GM19099 (cell line): Measurements from ENCODE around the gene PDE10A.

Experiments used
- POLR2A ChIP-seq: IDR thresholded peaks from 3 replicates; pipeline ENCODE4 v1.6.1; 2011; ENCODE audit warnings: low read depth; ENCODE audit not compliant: insufficient read length; ENCODE audit errors: extremely low read depth

Gene PDE10A

DNA sequence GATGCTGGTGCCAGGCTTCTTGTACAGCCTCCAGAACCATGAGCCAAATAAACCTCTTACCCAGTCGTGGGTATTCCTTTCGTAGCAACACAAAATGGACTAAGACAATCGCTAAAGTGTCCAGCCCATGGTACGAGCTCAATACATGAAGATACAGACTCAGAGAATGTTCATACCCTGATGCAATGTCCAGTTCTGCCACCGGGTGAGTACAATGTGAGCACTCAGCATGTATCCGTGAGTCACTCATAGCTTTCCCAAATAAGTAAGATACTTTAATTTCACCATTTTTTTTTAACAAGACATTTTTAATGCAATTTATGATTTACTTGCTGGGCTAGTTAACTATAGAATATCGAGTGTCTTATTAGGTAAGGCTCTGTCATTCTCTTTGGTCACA lies 26.7 kb upstream of the PDE10A start:
- no peak for TF ChIP-seq POLR2A

GRCh38 chr6:165686596-165687365 lies 23.7 kb upstream of the PDE10A start:
- no peak for TF ChIP-seq POLR2A

DNA sequence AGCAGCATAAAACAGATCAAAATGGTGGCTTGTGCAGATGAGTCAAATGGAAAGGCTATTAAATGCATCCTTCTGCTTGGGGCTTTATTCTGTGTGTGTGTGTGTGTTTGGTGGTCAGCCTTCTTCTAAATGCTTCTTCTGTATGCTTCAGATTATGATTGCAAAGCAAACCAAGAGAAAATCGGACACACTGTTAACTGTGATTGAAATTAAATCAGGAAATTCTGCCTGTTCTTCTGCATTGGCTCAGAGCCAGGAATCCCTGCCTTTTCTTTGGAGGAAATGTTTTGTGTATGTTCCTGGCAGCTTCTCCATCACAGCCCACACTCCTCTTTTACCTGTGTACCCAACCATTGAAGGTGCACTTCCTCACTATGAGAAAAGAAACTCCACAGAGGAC lies 22.3 kb upstream of the PDE10A start:
- TF ChIP-seq POLR2A: no peak

- TF ChIP-seq POLR2A: no peak
Observed at GRCh38 chr6:165684333-165684732, 21.3 kb upstream of the PDE10A start.

DNA sequence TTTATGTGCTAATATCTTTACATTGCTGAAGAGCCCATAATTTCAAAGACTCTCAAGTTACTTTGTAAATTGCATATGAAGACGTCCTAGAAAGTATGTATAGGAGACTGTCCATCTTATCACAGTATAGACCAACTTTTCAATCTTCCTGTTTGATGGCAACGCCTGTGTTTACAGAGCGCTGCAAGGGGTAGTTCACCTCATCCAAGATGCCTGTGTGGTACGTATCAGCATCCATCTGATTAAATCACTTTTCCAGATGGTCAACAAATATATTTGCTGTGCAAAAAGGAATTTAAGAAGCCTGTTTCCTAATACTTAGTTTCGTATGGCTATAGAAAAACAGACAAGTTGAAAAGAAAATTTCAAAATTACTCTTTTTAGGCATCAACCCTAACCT lies 17.9 kb upstream of the PDE10A start:
- TF ChIP-seq POLR2A: no peak

DNA sequence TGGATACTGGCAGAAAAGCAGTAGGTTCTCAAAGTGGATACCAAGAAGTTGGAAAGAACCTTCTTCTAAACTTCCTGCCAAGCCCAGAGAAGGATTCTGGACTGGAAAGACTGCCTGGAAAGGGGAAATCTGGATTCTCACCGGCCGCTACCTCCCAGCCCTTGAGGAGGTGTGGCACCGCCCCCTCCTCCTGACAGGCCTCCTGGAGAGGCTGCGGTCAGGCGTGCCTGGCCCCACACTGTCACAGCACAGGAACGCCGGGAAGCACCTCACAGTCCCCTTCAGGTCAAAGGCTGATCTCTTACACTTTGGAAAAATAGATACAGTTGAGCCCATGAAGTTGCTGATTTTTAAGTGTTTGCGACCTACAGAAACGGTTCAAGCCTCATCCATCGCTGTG lies 16.3 kb upstream of the PDE10A start:
- no peak for TF ChIP-seq POLR2A

- TF ChIP-seq POLR2A: no peak
Observed at GRCh38 chr6:165678904-165679303, 15.9 kb upstream of the PDE10A start.

- no peak for TF ChIP-seq POLR2A
Observed at GRCh38 chr6:165678429-165678828, 15.4 kb upstream of the PDE10A start.

DNA sequence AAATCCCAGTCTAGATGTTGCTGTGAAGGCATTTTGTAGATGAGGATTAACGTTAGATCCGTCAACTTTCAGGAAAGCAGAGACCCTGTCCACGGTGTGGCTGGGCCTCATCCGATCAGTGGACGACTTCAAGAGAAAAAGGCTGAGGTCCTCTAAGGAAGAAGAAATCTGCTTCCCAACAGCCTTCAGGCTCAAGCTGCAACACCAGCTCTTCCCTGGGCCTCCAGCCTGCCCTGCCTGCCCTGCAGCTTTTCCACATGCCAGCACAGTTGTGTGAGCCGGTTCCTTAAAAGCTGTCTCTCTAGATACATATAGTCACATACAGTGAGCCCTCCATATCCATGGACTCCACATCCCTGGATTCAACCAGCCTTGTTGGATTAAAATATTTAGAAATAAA lies 14.1 kb upstream of the PDE10A start:
- TF ChIP-seq POLR2A: no peak

DNA sequence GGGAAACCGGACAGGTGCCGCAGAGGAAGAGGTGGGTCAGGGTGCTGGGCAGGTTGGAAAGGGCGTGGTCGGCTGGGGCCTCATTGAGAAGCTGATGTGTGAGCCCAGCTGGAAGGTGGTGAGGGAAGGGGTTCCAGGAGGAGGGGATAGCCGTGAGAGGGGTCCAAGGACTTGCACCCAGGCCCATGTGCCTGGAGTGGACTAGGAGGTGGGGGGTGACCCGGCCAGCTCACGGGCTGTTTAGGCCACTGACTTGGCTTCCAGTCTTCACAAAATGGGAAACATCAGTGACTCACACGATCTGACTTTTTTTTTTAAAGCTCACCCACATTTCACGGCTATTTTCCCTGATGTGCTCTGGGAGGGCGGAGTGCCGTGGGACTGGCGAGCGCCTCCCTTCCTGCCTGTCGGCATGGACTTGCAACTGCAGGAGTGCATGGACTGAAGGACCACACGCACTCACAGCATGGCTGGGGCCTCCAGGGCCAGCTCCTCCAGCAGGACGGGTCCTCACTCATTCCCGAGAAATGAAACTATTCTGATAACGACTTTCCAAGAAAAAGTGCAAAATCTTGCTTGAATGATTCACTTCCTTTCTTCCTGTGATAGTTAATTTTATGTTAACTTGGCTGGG lies 13.5 kb upstream of the PDE10A start:
- TF ChIP-seq POLR2A: no peak

GRCh38 chr6:165675120-165675519 lies 12.1 kb upstream of the PDE10A start:
- no peak for TF ChIP-seq POLR2A

DNA sequence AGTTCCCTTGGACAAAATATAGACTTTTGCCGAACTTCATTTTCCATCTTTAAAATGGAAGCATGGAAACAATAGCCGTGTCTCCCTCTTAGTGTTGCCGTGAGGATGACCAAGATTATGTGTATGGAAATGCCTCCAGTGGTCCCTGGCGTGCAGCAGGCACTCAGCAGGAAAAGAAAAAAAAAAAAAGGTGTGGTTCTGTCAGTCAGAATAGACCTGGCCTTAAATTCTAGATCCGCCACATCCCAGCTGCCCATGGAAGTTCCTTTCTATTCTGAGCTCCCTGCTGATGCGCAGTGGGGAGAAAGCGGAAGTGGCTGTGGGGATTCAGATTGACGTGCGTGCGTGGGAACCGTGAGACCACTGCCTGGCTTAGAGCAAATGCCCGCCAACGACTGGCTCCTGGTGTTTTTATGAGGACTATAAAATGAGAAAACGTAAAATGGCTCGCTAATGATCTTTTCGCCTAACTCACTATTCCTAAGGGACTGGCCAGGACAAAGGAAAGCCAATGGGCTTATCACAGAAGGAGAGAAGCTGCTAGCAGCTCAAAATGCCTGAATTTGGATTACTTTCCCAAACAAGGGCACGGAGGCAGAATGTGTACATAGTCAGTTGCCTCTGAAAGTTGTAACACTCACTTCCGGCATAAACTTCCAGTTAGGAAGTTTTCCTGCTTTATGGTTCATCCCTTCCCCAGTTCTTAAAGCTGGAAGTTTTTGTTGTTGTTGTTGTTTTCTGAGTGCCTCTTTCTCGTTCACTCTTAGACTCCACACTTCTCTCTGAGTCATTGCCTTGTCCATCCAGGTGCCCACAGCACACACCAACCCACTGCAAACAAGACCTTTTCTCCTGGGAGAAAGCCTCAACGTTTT lies 11.4 kb upstream of the PDE10A start:
- TF ChIP-seq POLR2A: no peak

GRCh38 chr6:165671222-165671768 lies 8.3 kb upstream of the PDE10A start:
- TF ChIP-seq POLR2A: no peak

DNA sequence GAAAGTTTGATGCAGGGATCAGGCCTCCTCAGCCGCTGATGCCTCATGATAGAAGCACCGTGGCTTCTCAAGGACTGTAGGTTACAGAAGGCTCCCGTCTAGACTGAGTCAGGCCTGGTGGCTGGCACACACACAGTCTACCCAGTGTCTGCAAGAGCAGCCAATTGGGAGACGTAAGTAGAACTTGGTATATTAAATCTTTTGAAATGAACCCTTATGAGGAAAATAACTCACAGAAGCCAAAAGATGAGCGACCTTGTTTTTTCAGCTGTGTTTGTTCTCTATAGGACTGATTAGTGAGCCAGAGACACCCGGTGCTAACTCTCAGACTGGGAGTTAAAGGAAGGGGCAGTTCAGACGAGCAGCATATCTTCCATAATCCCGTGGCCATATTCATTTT lies 5.9 kb upstream of the PDE10A start:
- TF ChIP-seq POLR2A: no peak

GRCh38 chr6:165665384-165665672 lies 2.3 kb upstream of the PDE10A start:
- TF ChIP-seq POLR2A: no peak
